NB4 (cell line): ENCODE results near the gene NPB.
"Not testable (repeated sequence)": the region's sequence is repeated elsewhere in the genome, so short reads cannot be mapped to it uniquely, and the experiment has no call there.

Source experiments
- DNase-seq: peaks from one replicate; pipeline ENCODE4 v3.0.0; 2010; ENCODE audit warnings: low read depth
- H3K4me3 ChIP-seq: one replicate; pipeline ENCODE4 v1.5.1; 2011; ENCODE audit warnings: mild to moderate bottlenecking, low read depth, low read length, moderate library complexity
- CTCF ChIP-seq: IDR thresholded peaks from one replicate; pipeline ENCODE4 v1.5.1; 2012; ENCODE audit warnings: low read depth, low read length
- MAX ChIP-seq: IDR thresholded peaks from 2 replicates; pipeline ENCODE4 v1.6.1; 2011; ENCODE audit warnings: low read depth, low read length
- MYC ChIP-seq: IDR thresholded peaks from 2 replicates; pipeline ENCODE4 v1.6.1; 2011; ENCODE audit warnings: low read depth, low read length
- POLR2A ChIP-seq: IDR thresholded peaks from 2 replicates; pipeline ENCODE4 v1.6.1; 2011; ENCODE audit warnings: mild to moderate bottlenecking; ENCODE audit not compliant: insufficient read length; ENCODE audit errors: extremely low read depth

Gene NPB

GRCh38 chr17:81914103-81914850, 12.2 kb downstream of the NPB start:
- no peak overlapping the region for H3K4me3 ChIP-seq
- TF ChIP-seq MYC (no peak), MAX (no peak), CTCF (no peak), POLR2A (no peak)
- DNase-seq, result no peak

- no peak for DNase-seq
- TF ChIP-seq POLR2A (no peak), CTCF (no peak), MAX (no peak), MYC (no peak)
- no peak overlapping the region for H3K4me3 ChIP-seq
Observed at GRCh38 chr17:81915331-81915730, 13.3 kb downstream of the NPB start.

- H3K4me3 ChIP-seq, result peak overlapping the region; percentile 75
- DNase-seq, result no peak
- TF ChIP-seq MAX, result no peak
- no peak for TF ChIP-seq POLR2A
- no peak for TF ChIP-seq MYC
- TF ChIP-seq CTCF, result no peak
Observed at GRCh38 chr17:81916234-81917001, 14.4 kb downstream of the NPB start.

- peak; percentile 82 for DNase-seq
- H3K4me3 ChIP-seq, result peak within 1 kb of the TSS; percentile 75
- TF ChIP-seq POLR2A (peak; percentile 72), MAX (no peak), MYC (no peak), CTCF (no peak)
Observed at GRCh38 chr17:81917565-81918332, 15.7 kb downstream of the NPB start, which contains the start of gene SIRT7. TSS of gene SIRT7 (minus strand) at chr17:81918176. CDS start at chr17:81918131, 45 bp downstream.

GRCh38 chr17:81918333-81918669, 16.3 kb downstream of the NPB start:
- peak overlapping the region; percentile 25 for H3K4me3 ChIP-seq
- not testable (repeated sequence) for DNase-seq
